CD4-positive, alpha-beta memory T cell (primary cell): ENCODE data around the gene ZFAND2A. TPM values are rescaled to one million over a fixed set of nuclear protein-coding genes. Genes with fewer than 3 reads are reported as not detected.

ENCODE experiments used
- CTCF ChIA-PET: fragments of 350-600 bp; sonication (Branson Sonifier 250); formaldehyde crosslinking; loops from one replicate; lab custom pipeline; 2021; ENCODE audit warnings: inconsistent platforms; ENCODE audit not compliant: partially characterized antibody; lab: Charles Lee
- POLR2A ChIA-PET: fragments of 350-600 bp; sonication (Branson Sonifier 250); formaldehyde crosslinking; loops from one replicate; lab custom pipeline; 2021; ENCODE audit not compliant: partially characterized antibody; lab: Charles Lee
- DNase-seq, 5 donors: peaks; one replicate each; pipeline versions ENCODE4 v3.0.0 to v3.0.0-alpha.2; 2020 to 2022; ENCODE audit warnings: mixed read lengths in 1 of 5
- H3K27ac ChIP-seq: one replicate; pipeline ENCODE4 v1.7.0; 2013; ENCODE audit warnings: low read depth, low read length
- H3K27me3 ChIP-seq: 2 replicates; pipeline ENCODE4 v1.7.0; 2013; ENCODE audit warnings: mild to moderate bottlenecking, low read length, moderate library complexity; ENCODE audit not compliant: insufficient read depth
- H3K36me3 ChIP-seq: 2 replicates; pipeline ENCODE4 v1.7.0; 2013; ENCODE audit warnings: mild to moderate bottlenecking, low read length, moderate library complexity; ENCODE audit not compliant: insufficient read depth
- H3K4me1 ChIP-seq: 2 replicates; pipeline ENCODE4 v1.7.0; 2013; ENCODE audit warnings: mild to moderate bottlenecking, low read length, moderate library complexity; ENCODE audit not compliant: insufficient read depth
- H3K4me3 ChIP-seq, 2 donors: one replicate each; pipeline ENCODE4 v1.7.0; 2013; ENCODE audit warnings: low read length in 2 of 2, mild to moderate bottlenecking in 1 of 2
- H3K9me3 ChIP-seq, 2 donors: one replicate each; pipeline ENCODE4 v1.7.0; 2013; ENCODE audit warnings: low read length in 2 of 2, control low read depth in 1 of 2; ENCODE audit not compliant: control insufficient read depth in 1 of 2
- H3K27ac Mint-ChIP-seq, 7 donors: one replicate each; pipeline ENCODE4 v1.8.0; 2020 to 2021; ENCODE audit warnings: mixed read lengths in 7 of 7, mild to moderate bottlenecking in 6 of 7, inconsistent platforms in 3 of 7, moderate library complexity in 3 of 7
- H3K27me3 Mint-ChIP-seq, 2 donors: one replicate each; pipeline ENCODE4 v1.8.0; 2020 to 2021; ENCODE audit warnings: mixed read lengths in 2 of 2
- H3K36me3 Mint-ChIP-seq, 2 donors: one replicate each; pipeline ENCODE4 v1.8.0; 2020 to 2021; ENCODE audit warnings: mixed read lengths in 2 of 2, inconsistent platforms in 1 of 2, mild to moderate bottlenecking in 1 of 2
- H3K4me1 Mint-ChIP-seq, 4 donors: one replicate each; pipeline ENCODE4 v1.8.0; 2020 to 2021; ENCODE audit warnings: mixed read lengths in 4 of 4, mild to moderate bottlenecking in 1 of 4
- H3K4me3 Mint-ChIP-seq, 8 donors: one replicate each; pipeline ENCODE4 v1.8.0; 2020 to 2021; ENCODE audit warnings: mixed read lengths in 8 of 8, mild to moderate bottlenecking in 7 of 8, moderate library complexity in 6 of 8, inconsistent platforms in 3 of 8
- H3K9me3 Mint-ChIP-seq, 8 donors: one replicate each; pipeline ENCODE4 v1.8.0; 2020 to 2021; ENCODE audit warnings: mixed read lengths in 8 of 8, mild to moderate bottlenecking in 5 of 8, inconsistent platforms in 3 of 8, moderate library complexity in 1 of 8
- intact Hi-C: fragments of 100-400 bp; cut with micrococcal nuclease; formaldehyde crosslinking; loops from one replicate; pipeline ENCODE4 v1.15.1; 2023
- polyA plus RNA-seq, 2 donors: library from polyadenylated mRNA; unstranded; fragments of 300-500 nt; fragmentation: Illumina TruSeq; gene quantifications; one replicate each; pipeline ENCODE4 v1.2.3, GENCODE V29; 2021
- total RNA-seq, 2 experiments: library from RNA; stranded (reverse); gene quantifications; one replicate each; pipeline ENCODE4 v1.2.3, GENCODE V29; 2021

Gene ZFAND2A
- total and polyA plus RNA-seq, 4 experiments from 2014 or later = 30.9 to 60.7 (median 37.1) TPM

- DNase-seq = no peak
- peaks cover 2 to 5% (median 3%) of the 10 kb centered on the region in 4 donors for H3K4me1 Mint-ChIP-seq
- no peaks in the 10 kb centered on the region for H3K27me3 Mint-ChIP-seq
- no peak overlapping the region for H3K4me3 Mint-ChIP-seq
- Histone ChIP-seq H3K36me3 (no peaks in the 10 kb centered on the region), H3K27me3 (no peaks in the 10 kb centered on the region), H3K27ac (no peak overlapping the region), H3K9me3 (no peaks in the 10 kb centered on the region), H3K4me3 (no peak overlapping the region), H3K4me1 (peaks cover 1% of the 10 kb centered on the region)
- ChIA-PET POLR2A (no interaction called here), CTCF (interaction anchor here (1.5 kb wide), 2 partner anchors 41 to 138 kb away, joined by 3 to 4 read pairs; no protein-coding TSS in a partner anchor)
- no peak overlapping the region for H3K27ac Mint-ChIP-seq
- intact Hi-C loops = no loop called here
- H3K36me3 Mint-ChIP-seq = peaks cover 6% of the 10 kb centered on the region in 2 donors
- H3K9me3 Mint-ChIP-seq = no peaks in the 10 kb centered on the region
Observed at GRCh38 chr7:1131471-1132265, 28.3 kb downstream of the ZFAND2A start.

GRCh38 chr7:1130021-1130990, 29.7 kb downstream of the ZFAND2A start:
- ChIA-PET CTCF (no interaction called here), POLR2A (no interaction called here)
- peaks cover 0 to 3% (median under 1%) of the 10 kb centered on the region in 4 donors for H3K4me1 Mint-ChIP-seq

DNA sequence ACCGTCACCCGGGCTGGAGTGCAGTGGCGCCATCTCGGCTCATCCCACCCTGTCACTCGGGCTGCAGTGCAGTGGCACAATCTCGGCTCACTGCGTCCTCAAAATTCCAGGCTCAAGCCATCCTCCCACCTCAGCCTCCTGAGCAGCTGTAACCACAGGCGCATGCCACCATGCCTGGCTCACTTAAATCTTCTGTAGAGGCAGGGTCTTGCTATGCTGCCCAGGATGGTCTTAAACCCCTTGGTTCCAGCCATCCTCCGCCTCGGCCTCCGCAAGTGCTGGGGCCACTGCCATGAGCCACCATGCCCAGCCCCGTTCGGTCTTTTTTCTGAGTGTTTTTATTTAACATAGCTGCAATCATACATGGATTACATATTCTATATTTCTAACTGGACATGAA, 30.6 kb downstream of the ZFAND2A start:
- Mint-ChIP-seq H3K4me1 (peaks cover 0 to 3% (median 0%) of the 10 kb centered on the region in 4 donors), H3K27me3 (no peaks in the 10 kb centered on the region), H3K27ac (peak overlapping the region in 1 of 7 donors; percentile 41), H3K36me3 (peaks cover 6 to 7% of the 10 kb centered on the region in 2 donors), H3K4me3 (no peak overlapping the region), H3K9me3 (no peaks in the 10 kb centered on the region)
- Histone ChIP-seq H3K4me3 (no peak overlapping the region), H3K36me3 (no peaks in the 10 kb centered on the region), H3K9me3 (no peaks in the 10 kb centered on the region), H3K4me1 (no peaks in the 10 kb centered on the region), H3K27me3 (no peaks in the 10 kb centered on the region), H3K27ac (no peak overlapping the region)
- ChIA-PET CTCF (no interaction called here), POLR2A (no interaction called here)
- intact Hi-C loops = no loop called here
- no peak for DNase-seq

More at GRCh38 chr7:1130021-1130990, 29.7 kb downstream of the ZFAND2A start:
- no peaks in the 10 kb centered on the region for H3K27me3 Mint-ChIP-seq
- H3K4me3 ChIP-seq = no peak overlapping the region
- no peak overlapping the region for H3K4me3 Mint-ChIP-seq
- no peak overlapping the region for H3K27ac ChIP-seq
- no peaks in the 10 kb centered on the region for H3K27me3 ChIP-seq
- no peaks in the 10 kb centered on the region for H3K9me3 ChIP-seq
- no peaks in the 10 kb centered on the region for H3K36me3 ChIP-seq
- intact Hi-C loops = no loop called here
- peaks cover 6 to 7% of the 10 kb centered on the region in 2 donors for H3K36me3 Mint-ChIP-seq
- H3K27ac Mint-ChIP-seq = no peak overlapping the region
- no peaks in the 10 kb centered on the region for H3K9me3 Mint-ChIP-seq
- DNase-seq = no peak
- no peaks in the 10 kb centered on the region for H3K4me1 ChIP-seq

DNA sequence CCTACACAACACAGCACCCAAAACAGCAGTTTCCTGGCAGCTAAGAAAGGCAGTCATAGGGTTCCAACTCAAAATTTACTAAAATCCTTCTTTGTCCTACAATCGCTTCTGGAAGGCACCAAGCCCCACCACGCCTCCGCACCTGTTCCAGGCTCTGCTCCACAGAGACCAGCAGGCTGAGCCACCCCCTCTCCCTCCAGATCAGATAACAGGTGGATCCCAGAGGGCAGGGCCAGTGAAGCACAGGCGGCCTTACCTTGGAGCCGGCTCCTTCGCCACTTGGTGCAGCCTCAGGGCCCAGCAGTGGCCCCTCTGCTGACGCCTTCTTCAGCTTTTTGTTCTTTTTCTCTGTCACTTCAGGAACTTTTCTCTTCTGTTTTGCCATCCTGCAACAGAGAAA, 33.0 kb downstream of the ZFAND2A start:
- Histone ChIP-seq H3K4me1 (no peaks in the 10 kb centered on the region), H3K4me3 (no peak overlapping the region), H3K36me3 (no peaks in the 10 kb centered on the region), H3K27me3 (no peaks in the 10 kb centered on the region), H3K9me3 (no peaks in the 10 kb centered on the region), H3K27ac (no peak overlapping the region)
- DNase-seq = no peak
- CTCF ChIA-PET = no interaction called here
- Mint-ChIP-seq H3K27me3 (no peaks in the 10 kb centered on the region), H3K9me3 (no peaks in the 10 kb centered on the region), H3K4me3 (no peak overlapping the region), H3K27ac (no peak overlapping the region), H3K4me1 (peaks cover 0 to 1% (median 0%) of the 10 kb centered on the region in 4 donors), H3K36me3 (peaks cover 6 to 7% of the 10 kb centered on the region in 2 donors)
- intact Hi-C loops = no loop called here
- POLR2A ChIA-PET = no interaction called here

DNA sequence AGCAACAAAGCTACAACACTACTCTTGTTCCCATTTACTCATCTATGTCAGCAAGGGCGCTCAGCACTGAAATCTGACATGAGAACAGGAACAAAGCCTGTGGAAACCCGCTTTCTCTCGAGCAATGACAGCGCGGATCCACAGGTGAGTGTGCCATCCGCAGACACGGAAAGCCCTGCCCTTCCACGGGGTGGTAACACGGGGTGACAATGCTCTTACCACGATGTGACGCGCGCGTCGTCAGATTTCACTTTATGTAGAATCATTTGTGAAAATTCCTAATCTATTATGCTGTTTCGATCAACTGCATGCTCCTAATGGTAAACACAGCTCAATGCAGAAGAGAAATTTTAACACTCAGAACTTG, 34.4 kb downstream of the ZFAND2A start:
- intact Hi-C loops = no loop called here
- no peaks in the 10 kb centered on the region for H3K9me3 Mint-ChIP-seq
- DNase-seq = no peak
- peaks cover 0 to 7% of the 10 kb centered on the region in 2 donors for H3K36me3 Mint-ChIP-seq
- ChIA-PET CTCF (interaction anchor here (2.0 kb wide), 1 partner anchor 39 kb away, joined by 8 read pairs; no protein-coding TSS in a partner anchor), POLR2A (no interaction called here)
- H3K27me3 Mint-ChIP-seq = no peaks in the 10 kb centered on the region
- Histone ChIP-seq H3K9me3 (no peaks in the 10 kb centered on the region), H3K36me3 (no peaks in the 10 kb centered on the region), H3K27ac (no peak overlapping the region), H3K27me3 (no peaks in the 10 kb centered on the region), H3K4me1 (no peaks in the 10 kb centered on the region), H3K4me3 (no peak overlapping the region)
- no peaks in the 10 kb centered on the region for H3K4me1 Mint-ChIP-seq
- H3K4me3 Mint-ChIP-seq = no peak overlapping the region
- no peak overlapping the region for H3K27ac Mint-ChIP-seq

GRCh38 chr7:1124816-1125602, 35.0 kb downstream of the ZFAND2A start:
- Mint-ChIP-seq H3K4me3 (no peak overlapping the region), H3K36me3 (peaks cover 0 to 7% of the 10 kb centered on the region in 2 donors), H3K27ac (no peak overlapping the region), H3K9me3 (no peaks in the 10 kb centered on the region), H3K27me3 (no peaks in the 10 kb centered on the region), H3K4me1 (no peaks in the 10 kb centered on the region)
- Histone ChIP-seq H3K27me3 (no peaks in the 10 kb centered on the region), H3K9me3 (no peaks in the 10 kb centered on the region), H3K36me3 (no peaks in the 10 kb centered on the region), H3K4me3 (no peak overlapping the region), H3K27ac (no peak overlapping the region), H3K4me1 (no peaks in the 10 kb centered on the region)
- POLR2A ChIA-PET = no interaction called here
- CTCF ChIA-PET = interaction anchor here (0.7 to 2.0 kb wide), 3 partner anchors 39 to 58 kb away, joined by 3 to 8 read pairs (median 4); no protein-coding TSS in a partner anchor
- intact Hi-C loops = no loop called here
- DNase-seq = no peak
